Measurements from ENCODE around the gene TGFA.

TGFA gene

GRCh38 chr2:70490381-70490780, 63.2 kb downstream of the TGFA start:
- Histone ChIP-seq H3K9me2 (ENCODE audit: low read depth, low read length) (no peaks in the 10 kb centered on the region), H2AFZ (ENCODE audit: low read length) (no peak overlapping the region), H3F3A (ENCODE audit: insufficient read depth, low read length) (no peaks in the 10 kb centered on the region), H3K27me3 (ENCODE audit: insufficient read depth, low read length) (no peaks in the 10 kb centered on the region), H3K9ac (ENCODE audit: low read length) (no peak overlapping the region), H3K79me2 (ENCODE audit: insufficient read depth, low read length) (no peaks in the 10 kb centered on the region), H3K4me3 (ENCODE audit: low read depth, low read length, poor library complexity, severe bottlenecking) (no peak overlapping the region), H3K9me3 (ENCODE audit: low read length) (no peaks in the 10 kb centered on the region), H3K4me2 (ENCODE audit: low read length) (no peak overlapping the region), H4K20me1 (ENCODE audit: insufficient read depth, low read length) (no peaks in the 10 kb centered on the region), H3K36me3 (ENCODE audit: insufficient read depth, low read length) (no peaks in the 10 kb centered on the region), H3K4me1 (ENCODE audit: insufficient read depth, low read length, severe bottlenecking) (no peaks in the 10 kb centered on the region), H3K27ac (ENCODE audit: low read depth, low read length, poor library complexity, severe bottlenecking) (no peak overlapping the region)
- TF ChIP-seq EZH2 (IDR thresholded peaks at IDR 0.05; ENCODE audit: borderline replicate concordance, low read length) (no peak), CTCF (IDR thresholded peaks at IDR 0.05; ENCODE audit: low read length) (no peak)

GRCh38 chr2:70489165-70489564, 64.5 kb downstream of the TGFA start:
- Histone ChIP-seq H3K36me3 (ENCODE audit: insufficient read depth, low read length) (no peaks in the 10 kb centered on the region), H3K4me3 (ENCODE audit: low read depth, low read length, poor library complexity, severe bottlenecking) (no peak overlapping the region), H3F3A (ENCODE audit: insufficient read depth, low read length) (no peaks in the 10 kb centered on the region), H3K27me3 (ENCODE audit: insufficient read depth, low read length) (no peaks in the 10 kb centered on the region), H3K9ac (ENCODE audit: low read length) (no peak overlapping the region), H3K4me1 (ENCODE audit: insufficient read depth, low read length, severe bottlenecking) (no peaks in the 10 kb centered on the region), H3K27ac (ENCODE audit: low read depth, low read length, poor library complexity, severe bottlenecking) (no peak overlapping the region), H4K20me1 (ENCODE audit: insufficient read depth, low read length) (no peaks in the 10 kb centered on the region), H3K9me2 (ENCODE audit: low read depth, low read length) (no peaks in the 10 kb centered on the region), H3K4me2 (ENCODE audit: low read length) (no peak overlapping the region), H3K79me2 (ENCODE audit: insufficient read depth, low read length) (no peaks in the 10 kb centered on the region), H3K9me3 (ENCODE audit: low read length) (no peaks in the 10 kb centered on the region), H2AFZ (ENCODE audit: low read length) (no peak overlapping the region)
- no peak for TF ChIP-seq EZH2 (IDR thresholded peaks at IDR 0.05; ENCODE audit: borderline replicate concordance, low read length)
- TF ChIP-seq CTCF (IDR thresholded peaks at IDR 0.05; ENCODE audit: low read length) = no peak

GRCh38 chr2:70484086-70484485, 69.5 kb downstream of the TGFA start:
- Histone ChIP-seq H3K9me2 (ENCODE audit: low read depth, low read length) (no peaks in the 10 kb centered on the region), H3K9me3 (ENCODE audit: low read length) (no peaks in the 10 kb centered on the region), H3K27me3 (ENCODE audit: insufficient read depth, low read length) (no peaks in the 10 kb centered on the region), H3K9ac (ENCODE audit: low read length) (no peak overlapping the region), H2AFZ (ENCODE audit: low read length) (no peak overlapping the region), H3K4me2 (ENCODE audit: low read length) (no peak overlapping the region), H3K36me3 (ENCODE audit: insufficient read depth, low read length) (no peaks in the 10 kb centered on the region), H3K27ac (ENCODE audit: low read depth, low read length, poor library complexity, severe bottlenecking) (no peak overlapping the region), H3K4me3 (ENCODE audit: low read depth, low read length, poor library complexity, severe bottlenecking) (no peak overlapping the region), H3K4me1 (ENCODE audit: insufficient read depth, low read length, severe bottlenecking) (no peaks in the 10 kb centered on the region), H4K20me1 (ENCODE audit: insufficient read depth, low read length) (no peaks in the 10 kb centered on the region), H3F3A (ENCODE audit: insufficient read depth, low read length) (no peaks in the 10 kb centered on the region), H3K79me2 (ENCODE audit: insufficient read depth, low read length) (no peaks in the 10 kb centered on the region)
- TF ChIP-seq EZH2 (IDR thresholded peaks at IDR 0.05; ENCODE audit: borderline replicate concordance, low read length) = no peak
- no peak for TF ChIP-seq CTCF (IDR thresholded peaks at IDR 0.05; ENCODE audit: low read length)

Data from OCI-LY1 (cell line).